Tibial artery (tissue), 4 donors: ENCODE data around the gene ZNRD2.

Experiments used
- DNase-seq, 2 donors: peaks; one replicate each; pipeline ENCODE4 v3.0.0-alpha.2; 2019
- H3K27ac ChIP-seq, 2 donors: fragments of 200-600 bp; sonication (generic) in 1 of 2; 1 replicate in 1 of 2; 2 replicates in 1 of 2; pipeline ENCODE4 v1.5.1; 2018 to 2019; ENCODE audit warnings: mild to moderate bottlenecking in 1 of 2
- H3K27me3 ChIP-seq, 2 donors: fragments of 200-600 bp; sonication (generic) in 1 of 2; one replicate each; pipeline versions ENCODE4 v1.5.1 to v1.6.0; 2016 to 2019
- H3K36me3 ChIP-seq, 3 donors: fragments of 200-600 bp; sonication (generic) in 2 of 3; one replicate each; pipeline ENCODE4 v1.5.1; 2016 to 2019; ENCODE audit warnings: mild to moderate bottlenecking in 2 of 3
- H3K4me1 ChIP-seq, 4 donors: fragments of 200-600 bp; sonication (generic) in 2 of 4; 1 replicate in 3 of 4; 2 replicates in 1 of 4; pipeline ENCODE4 v1.5.1; 2016 to 2019
- H3K4me3 ChIP-seq, 2 donors: fragments of 200-600 bp; sonication (generic) in 1 of 2; 1 replicate in 1 of 2; 2 replicates in 1 of 2; pipeline ENCODE4 v1.5.1; 2018 to 2019; ENCODE audit warnings: mild to moderate bottlenecking in 2 of 2
- H3K9me3 ChIP-seq, 3 donors: fragments of 200-600 bp; sonication (generic) in 1 of 3; one replicate each; pipeline ENCODE4 v1.5.1; 2016 to 2019
- CTCF ChIP-seq, 2 experiments: fragments of 200-600 bp in 1 of 2; fragments of 450-650 bp in 1 of 2; IDR thresholded peaks; one replicate each; pipeline ENCODE4 v1.5.1; 2017 to 2019; ENCODE audit warnings: antibody characterized with exemption in 2 of 2, mild to moderate bottlenecking in 1 of 2, moderate library complexity in 1 of 2
- intact Hi-C: fragments of 100-400 bp; cut with DNase I; formaldehyde crosslinking; loops from one replicate; pipeline ENCODE4 v1.15.0; 2023; ENCODE audit warnings: low total_unique reads

Gene ZNRD2

GRCh38 chr11:65621460-65621859, 51.2 kb downstream of the ZNRD2 start:
- DNase-seq: no peak
- intact Hi-C loops: no loop called here
- Histone ChIP-seq H3K4me1 (peaks cover 0 to 21% (median 13%) of the 10 kb centered on the region in 4 donors), H3K36me3 (peaks cover 60 to 98% (median 89%) of the 10 kb centered on the region in 3 donors), H3K9me3 (no peaks in the 10 kb centered on the region), H3K27ac (no peak overlapping the region), H3K27me3 (no peaks in the 10 kb centered on the region), H3K4me3 (no peak overlapping the region)
- no peak for TF ChIP-seq CTCF (IDR thresholded peaks at IDR 0.05)
